Muscle layer of colon (tissue), 2 donors: ENCODE measurements around the gene TMOD3.

Experiments used
- H3K27ac ChIP-seq: one replicate; pipeline ENCODE4 v1.7.0; 2013; ENCODE audit warnings: low read depth, mild to moderate bottlenecking, low read length, moderate library complexity
- H3K27me3 ChIP-seq, 2 donors: one replicate each; pipeline ENCODE4 v1.7.0; 2013; ENCODE audit warnings: low read length in 2 of 2, mild to moderate bottlenecking in 2 of 2; ENCODE audit not compliant: insufficient read depth in 2 of 2, control insufficient read depth in 1 of 2
- H3K36me3 ChIP-seq: one replicate; pipeline ENCODE4 v1.7.0; 2013; ENCODE audit warnings: mild to moderate bottlenecking, low read length; ENCODE audit not compliant: insufficient read depth
- H3K4me1 ChIP-seq: one replicate; pipeline ENCODE4 v1.7.0; 2013; ENCODE audit warnings: mild to moderate bottlenecking, low read length; ENCODE audit not compliant: insufficient read depth
- H3K4me3 ChIP-seq, 2 donors: one replicate each; pipeline ENCODE4 v1.7.0; 2013; ENCODE audit warnings: low read length in 2 of 2, low read depth in 1 of 2, mild to moderate bottlenecking in 1 of 2, moderate library complexity in 1 of 2
- H3K9ac ChIP-seq: one replicate; pipeline ENCODE4 v1.7.0; 2013; ENCODE audit warnings: low read length
- H3K9me3 ChIP-seq: one replicate; pipeline ENCODE4 v1.7.0; 2013; ENCODE audit warnings: mild to moderate bottlenecking, low read length
- donor health status: abdominal sarcoma.
- donor health status: Adenocarcinoma of cecum.

Gene TMOD3

DNA sequence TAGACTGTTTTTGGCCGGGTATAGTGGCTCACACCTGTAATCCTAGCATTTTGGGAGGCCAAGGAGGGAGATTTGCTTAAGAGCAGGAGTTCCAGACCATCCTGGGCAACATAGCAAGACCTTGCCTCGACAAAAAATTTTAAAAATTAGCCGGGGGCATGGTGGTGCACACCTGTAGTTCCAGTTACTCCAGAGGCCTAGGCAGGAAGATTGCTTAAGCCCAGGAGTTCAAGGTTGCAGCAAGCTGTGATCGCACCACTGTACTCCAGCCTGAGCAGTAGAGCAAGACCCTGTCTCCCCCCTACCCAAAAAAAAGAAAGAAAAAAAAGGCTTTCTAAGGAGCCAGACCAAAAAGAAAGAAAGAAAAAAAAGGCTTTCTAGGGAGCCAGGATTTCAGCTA lies 36.7 kb downstream of the TMOD3 start:
- Histone ChIP-seq H3K9ac (no peak overlapping the region), H3K27me3 (no peaks in the 10 kb centered on the region), H3K36me3 (peaks cover 23% of the 10 kb centered on the region), H3K9me3 (no peaks in the 10 kb centered on the region), H3K4me3 (no peak overlapping the region), H3K4me1 (no peaks in the 10 kb centered on the region), H3K27ac (no peak overlapping the region)

DNA sequence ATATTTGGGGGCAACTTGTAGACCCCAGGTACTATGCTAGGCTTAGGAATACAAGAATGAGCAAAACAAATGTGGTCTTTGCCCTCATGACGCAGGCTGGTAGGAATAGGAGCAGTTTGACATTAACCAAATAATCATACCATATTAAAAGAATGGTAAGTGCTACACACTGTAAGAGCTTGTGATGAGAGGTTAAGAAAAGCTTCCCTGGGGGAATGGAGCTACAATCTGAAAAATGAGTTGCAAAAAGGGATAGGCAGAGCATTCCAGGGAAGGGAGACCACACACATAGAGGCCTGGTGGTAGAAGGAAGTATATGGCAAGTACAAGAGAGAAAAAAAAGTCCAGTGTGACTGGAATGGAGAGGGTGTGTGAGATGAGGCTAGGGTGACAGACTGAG lies 37.3 kb downstream of the TMOD3 start:
- Histone ChIP-seq H3K36me3 (peaks cover 25% of the 10 kb centered on the region), H3K4me1 (no peaks in the 10 kb centered on the region), H3K27ac (no peak overlapping the region), H3K9me3 (no peaks in the 10 kb centered on the region), H3K27me3 (no peaks in the 10 kb centered on the region), H3K9ac (no peak overlapping the region), H3K4me3 (no peak overlapping the region)

DNA sequence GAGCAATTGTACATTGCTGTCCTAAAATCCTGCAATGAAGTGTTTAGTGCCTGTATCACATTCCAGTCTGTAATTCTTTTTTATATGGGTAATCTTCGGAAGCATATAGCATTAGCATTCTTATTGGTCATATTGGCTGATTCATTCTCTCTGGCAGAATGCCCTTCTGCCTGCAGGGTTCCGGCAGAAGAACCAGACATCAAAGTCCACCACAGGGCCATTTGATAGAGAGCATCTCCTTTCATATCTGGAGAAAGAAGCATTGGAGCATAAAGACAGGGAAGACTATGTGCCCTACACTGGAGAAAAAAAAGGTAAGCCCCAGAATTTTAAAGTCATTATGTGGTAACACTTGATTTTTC lies 39.6 kb downstream of the TMOD3 start:
- no peaks in the 10 kb centered on the region for H3K27me3 ChIP-seq
- H3K9ac ChIP-seq: no peak overlapping the region
- peaks cover 12% of the 10 kb centered on the region for H3K36me3 ChIP-seq
- H3K9me3 ChIP-seq: no peaks in the 10 kb centered on the region
- H3K4me3 ChIP-seq: no peak overlapping the region
- H3K27ac ChIP-seq: no peak overlapping the region
- no peaks in the 10 kb centered on the region for H3K4me1 ChIP-seq

DNA sequence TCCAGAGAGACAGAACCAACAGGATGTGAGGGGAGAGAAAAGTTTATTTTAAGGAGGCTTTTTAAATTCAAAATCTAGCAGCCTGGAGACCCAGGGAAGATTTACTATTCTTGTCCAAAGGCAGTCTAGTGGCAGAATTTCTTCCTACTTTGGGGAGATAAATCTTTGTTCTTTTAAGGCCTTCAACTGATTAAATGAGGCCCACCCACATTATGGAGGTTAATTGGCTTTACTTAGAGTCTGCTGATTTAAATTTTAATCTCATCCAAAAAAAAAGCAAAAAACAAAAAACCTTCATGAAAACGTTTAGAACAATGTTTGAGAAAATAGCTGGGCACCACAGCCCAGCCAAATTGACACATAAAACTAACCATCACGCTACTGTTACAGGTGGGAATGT lies 41.3 kb downstream of the TMOD3 start:
- Histone ChIP-seq H3K36me3 (peaks cover 8% of the 10 kb centered on the region), H3K9me3 (no peaks in the 10 kb centered on the region), H3K27me3 (no peaks in the 10 kb centered on the region), H3K27ac (no peak overlapping the region), H3K9ac (no peak overlapping the region), H3K4me1 (no peaks in the 10 kb centered on the region), H3K4me3 (no peak overlapping the region)

DNA sequence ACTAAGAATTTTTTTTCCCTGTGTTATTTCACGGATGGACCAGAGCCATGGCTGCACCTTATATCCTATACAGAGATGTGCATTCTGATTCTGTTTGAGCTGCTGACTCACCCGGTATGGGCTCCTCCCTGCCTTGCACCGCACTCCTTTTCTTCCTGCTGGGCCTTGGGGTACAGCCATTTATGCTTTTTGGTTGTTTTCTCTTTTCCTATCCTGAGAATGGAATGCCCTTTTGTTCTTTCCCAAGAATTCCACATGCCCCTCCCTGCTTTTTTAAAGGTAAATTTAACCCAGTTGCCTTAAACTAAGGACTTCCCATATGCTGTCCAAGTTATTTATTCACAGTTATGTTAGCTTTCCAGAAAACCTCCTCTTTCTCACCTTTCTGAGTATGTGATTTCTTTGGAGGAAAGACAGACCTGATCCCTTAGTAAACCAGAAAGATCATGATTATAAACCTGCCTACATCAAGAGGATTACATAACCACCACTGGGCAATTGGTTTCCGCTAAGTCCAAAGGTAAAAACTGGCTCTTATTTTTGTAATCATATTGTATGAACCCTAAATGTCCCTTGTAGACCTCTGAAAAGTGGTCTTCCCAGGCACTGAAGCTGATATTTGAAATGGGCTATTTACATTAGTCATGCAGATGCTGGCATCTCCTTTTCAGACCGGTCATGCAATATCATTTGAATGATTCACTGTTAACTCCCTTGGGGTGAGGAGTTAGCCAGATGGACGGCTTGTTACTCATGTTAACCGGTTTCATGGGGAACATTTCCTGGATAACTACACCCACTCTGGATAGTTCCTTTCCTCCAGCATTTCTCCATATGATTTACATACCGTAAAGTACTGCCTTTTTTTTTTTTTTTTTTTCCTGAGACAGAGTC lies 45.5 kb downstream of the TMOD3 start:
- no peaks in the 10 kb centered on the region for H3K9me3 ChIP-seq
- H3K27me3 ChIP-seq: no peaks in the 10 kb centered on the region
- no peak overlapping the region for H3K27ac ChIP-seq

DNA sequence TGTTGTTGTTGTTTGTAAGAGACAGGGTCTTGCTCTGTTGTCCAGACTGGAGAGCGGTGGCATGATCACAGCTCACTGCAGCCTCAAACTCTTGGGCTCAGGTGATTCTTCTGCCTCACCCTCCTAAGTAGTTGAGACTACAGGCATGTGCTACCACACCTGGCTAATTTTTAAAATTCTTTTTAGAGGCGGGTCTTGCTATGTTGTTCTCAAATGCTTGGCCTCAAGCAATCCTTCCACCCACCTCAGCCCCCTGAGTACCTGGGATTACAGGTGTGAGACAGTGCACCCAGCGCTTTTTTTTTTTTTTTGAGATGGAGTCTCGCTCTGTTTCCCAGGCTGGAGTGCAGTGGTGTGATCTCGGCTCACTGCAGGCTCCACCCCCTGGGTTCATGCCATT lies 46.7 kb downstream of the TMOD3 start:
- H3K4me1 ChIP-seq: peaks cover 18% of the 10 kb centered on the region
- H3K27me3 ChIP-seq: no peaks in the 10 kb centered on the region
- no peaks in the 10 kb centered on the region for H3K9me3 ChIP-seq
- no peak overlapping the region for H3K4me3 ChIP-seq
- H3K36me3 ChIP-seq: peaks cover 2% of the 10 kb centered on the region
- H3K9ac ChIP-seq: no peak overlapping the region
- H3K27ac ChIP-seq: no peak overlapping the region

More for the DNA sequence above, 45.5 kb downstream of the TMOD3 start:
- H3K4me3 ChIP-seq: no peak overlapping the region
- H3K36me3 ChIP-seq: peaks cover 8% of the 10 kb centered on the region
- H3K9ac ChIP-seq: no peak overlapping the region
- peaks cover 11% of the 10 kb centered on the region for H3K4me1 ChIP-seq

DNA sequence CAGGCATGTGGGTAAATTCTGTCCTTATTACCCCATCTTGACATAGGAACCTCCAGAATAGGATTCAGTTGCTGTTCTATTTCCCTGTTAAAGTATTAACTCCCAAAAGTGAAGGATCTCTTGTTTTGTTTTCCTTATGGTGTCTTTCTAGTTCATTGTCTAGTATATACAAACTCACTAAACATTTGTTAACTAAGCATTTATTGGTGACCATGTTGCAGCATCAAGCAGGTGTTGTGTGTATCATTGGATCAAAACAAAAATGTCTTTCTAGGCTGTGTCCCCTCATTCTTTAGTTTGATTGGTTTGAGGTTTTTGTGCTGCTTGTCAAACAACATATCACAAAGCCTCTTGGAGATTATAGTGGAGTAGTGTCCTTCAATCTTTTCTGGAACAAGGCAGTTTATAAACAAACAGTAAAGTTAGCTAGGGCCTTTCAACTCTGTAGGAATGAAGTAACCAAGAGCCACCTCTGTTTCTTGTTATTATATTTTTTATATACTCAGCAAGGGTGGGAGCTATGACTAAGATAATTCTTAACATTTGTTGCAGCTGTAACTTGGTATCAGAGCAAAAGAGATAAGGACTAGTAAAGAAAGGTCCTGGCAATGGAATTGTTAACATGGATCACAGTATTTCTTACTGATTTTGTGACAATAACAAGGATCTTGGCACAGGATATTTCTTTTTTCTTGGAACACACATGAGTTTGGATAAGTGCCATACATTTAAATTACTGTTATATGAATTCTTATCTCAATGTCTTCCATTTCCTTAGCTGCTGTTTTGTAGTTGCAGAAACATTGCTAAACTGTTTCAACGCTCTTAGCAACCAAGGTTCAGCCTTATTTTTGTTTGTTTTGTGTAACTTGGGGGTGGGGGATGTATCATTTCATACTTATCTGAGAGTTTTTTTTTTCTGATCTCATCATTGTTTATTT lies 49.3 kb downstream of the TMOD3 start:
- H3K4me1 ChIP-seq: peaks cover 29% of the 10 kb centered on the region
- H3K36me3 ChIP-seq: no peaks in the 10 kb centered on the region
- H3K27ac ChIP-seq: no peak overlapping the region
- no peaks in the 10 kb centered on the region for H3K9me3 ChIP-seq
- no peaks in the 10 kb centered on the region for H3K27me3 ChIP-seq
- H3K9ac ChIP-seq: no peak overlapping the region
- no peak overlapping the region for H3K4me3 ChIP-seq

DNA sequence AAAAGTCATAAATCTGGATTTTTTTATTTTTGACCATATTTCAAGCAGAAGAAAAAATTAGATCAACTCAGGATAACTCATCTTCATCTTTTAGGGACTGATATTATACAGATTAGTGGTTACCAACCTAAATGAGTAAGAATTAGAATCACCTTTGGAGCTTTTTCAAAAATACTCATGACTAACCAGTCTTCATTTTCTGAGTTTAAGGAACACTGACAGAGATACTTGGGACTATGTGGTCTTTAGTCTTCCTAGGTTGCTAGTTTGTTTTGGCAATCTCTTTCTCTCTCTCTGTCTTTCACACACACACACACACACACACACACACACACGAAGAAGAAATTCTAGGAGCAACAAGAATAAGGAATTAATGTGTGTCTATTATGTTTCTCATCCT lies 50.1 kb downstream of the TMOD3 start:
- Histone ChIP-seq H3K4me3 (no peak overlapping the region), H3K36me3 (no peaks in the 10 kb centered on the region), H3K9ac (no peak overlapping the region), H3K27me3 (no peaks in the 10 kb centered on the region), H3K9me3 (no peaks in the 10 kb centered on the region), H3K27ac (no peak overlapping the region), H3K4me1 (peaks cover 33% of the 10 kb centered on the region)

DNA sequence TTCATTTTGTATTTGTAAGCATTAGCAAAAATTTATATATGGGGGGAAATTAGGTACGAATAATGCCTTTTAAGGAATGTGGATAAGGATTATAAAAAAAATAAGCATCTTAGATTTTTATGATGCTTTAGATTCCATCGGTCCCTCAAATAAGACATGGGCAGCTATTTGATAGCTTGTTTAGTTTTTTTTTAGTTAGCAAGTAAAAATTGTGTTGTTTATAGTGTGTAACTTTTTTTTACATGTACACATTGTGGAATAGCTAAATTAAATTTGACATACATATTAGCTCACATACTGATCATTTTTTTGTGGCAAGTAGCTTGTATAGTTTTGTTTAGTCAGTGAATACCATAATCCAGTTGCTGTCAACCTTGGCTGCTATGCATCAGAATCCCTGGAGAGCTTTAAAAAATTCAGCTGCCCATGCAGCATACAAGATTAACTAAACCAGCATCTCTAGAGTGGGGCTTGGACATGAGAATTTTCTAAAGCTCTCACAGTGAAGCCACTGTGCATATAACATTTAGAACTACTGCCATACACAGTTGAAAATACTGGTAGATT lies 53.9 kb downstream of the TMOD3 start:
- Histone ChIP-seq H3K4me3 (no peak overlapping the region), H3K9me3 (no peaks in the 10 kb centered on the region), H3K27ac (no peak overlapping the region), H3K4me1 (peaks cover 30% of the 10 kb centered on the region), H3K9ac (no peak overlapping the region), H3K27me3 (no peaks in the 10 kb centered on the region), H3K36me3 (no peaks in the 10 kb centered on the region)

DNA sequence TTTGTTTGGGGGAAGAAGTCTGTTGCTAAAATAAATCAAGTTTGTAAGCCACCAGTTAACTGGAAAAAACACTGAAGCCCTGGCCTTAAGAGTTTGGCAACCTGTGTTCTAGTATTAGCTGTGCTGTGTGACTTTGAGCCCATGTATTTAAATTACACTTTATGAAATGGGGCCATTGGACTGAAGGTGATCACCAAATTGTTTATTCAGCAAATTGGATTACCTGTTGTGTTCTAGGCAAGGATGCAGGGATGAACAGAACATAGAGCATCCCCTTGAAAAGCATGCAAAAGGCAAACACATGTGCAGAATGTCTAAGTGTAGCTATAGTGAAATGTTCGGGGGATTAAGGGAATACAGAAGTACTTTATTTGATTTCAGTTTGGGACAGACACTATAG lies 54.6 kb downstream of the TMOD3 start:
- no peaks in the 10 kb centered on the region for H3K27me3 ChIP-seq
- H3K27ac ChIP-seq: no peak overlapping the region
- no peaks in the 10 kb centered on the region for H3K36me3 ChIP-seq
- H3K4me1 ChIP-seq: peaks cover 24% of the 10 kb centered on the region
- no peak overlapping the region for H3K4me3 ChIP-seq
- H3K9me3 ChIP-seq: no peaks in the 10 kb centered on the region
- no peak overlapping the region for H3K9ac ChIP-seq

DNA sequence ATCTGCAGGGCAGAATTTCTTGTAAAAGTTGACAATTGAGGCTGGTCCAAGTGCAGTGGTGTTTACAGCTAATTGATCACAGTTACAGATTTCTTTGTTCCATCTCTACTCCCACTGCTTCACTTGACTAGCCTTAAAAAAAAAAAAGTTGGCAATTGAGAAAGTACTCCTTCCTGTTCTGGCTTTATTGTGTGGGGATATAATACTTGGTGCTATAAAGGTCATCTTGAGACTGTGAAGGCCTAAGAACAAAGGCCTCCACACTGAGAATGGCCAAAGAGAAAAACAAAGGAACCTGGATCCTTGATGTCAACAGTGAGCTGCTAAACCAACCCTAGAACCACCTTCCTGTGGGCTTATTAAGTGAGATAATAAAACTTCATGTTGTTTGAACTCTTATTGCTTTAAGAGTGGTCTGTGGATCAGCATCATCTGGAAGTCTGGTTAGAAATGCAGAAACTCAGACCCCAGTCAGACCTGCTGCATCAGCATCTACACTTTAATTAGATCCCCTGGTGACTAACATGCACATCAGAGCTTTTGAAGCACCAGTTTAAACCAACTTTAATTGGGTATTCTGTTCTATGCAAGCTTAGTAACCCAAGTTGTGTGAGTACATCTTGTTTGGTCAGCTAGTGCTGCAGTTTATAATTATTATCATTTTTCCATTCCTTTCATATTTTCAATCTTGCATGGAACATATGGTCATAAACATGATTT lies 55.2 kb downstream of the TMOD3 start:
- no peaks in the 10 kb centered on the region for H3K36me3 ChIP-seq
- H3K27me3 ChIP-seq: no peaks in the 10 kb centered on the region
- no peaks in the 10 kb centered on the region for H3K9me3 ChIP-seq
- H3K4me1 ChIP-seq: peaks cover 23% of the 10 kb centered on the region
- no peak overlapping the region for H3K9ac ChIP-seq
- no peak overlapping the region for H3K27ac ChIP-seq
- H3K4me3 ChIP-seq: no peak overlapping the region
